Measurements from ENCODE around the gene MT1M. TPM values are rescaled to one million over a fixed set of nuclear protein-coding genes. Genes with fewer than 3 reads are reported as not detected.

The MT1M gene
- total RNA-seq, 1 experiment from 2014 or later = 0.39 TPM

Other genes starting within 250 kb of the MT1M start
- 66.3 TPM for gene AMFR, start 207.1 kb upstream of the MT1M start, total RNA-seq (2021; ENCODE audit: unreplicated experiment)
- 218 TPM for gene NUDT21, start 181.3 kb upstream of the MT1M start, total RNA-seq (2021; ENCODE audit: unreplicated experiment)
- gene OGFOD1, start 181.1 kb upstream of the MT1M start, total RNA-seq (2021; ENCODE audit: unreplicated experiment) = 51.6 TPM
- 26.7 TPM for gene BBS2, start 112.6 kb upstream of the MT1M start, total RNA-seq (2021; ENCODE audit: unreplicated experiment)
- not detected for gene MT4, start 67.6 kb upstream of the MT1M start, total RNA-seq (2021; ENCODE audit: unreplicated experiment)
- not detected for gene MT3, start 43.1 kb upstream of the MT1M start, total RNA-seq (2021; ENCODE audit: unreplicated experiment)
- gene MT2A, start 24.1 kb upstream of the MT1M start, total RNA-seq (2021; ENCODE audit: unreplicated experiment) = 710 TPM
- gene MT1E, start 6.9 kb upstream of the MT1M start, total RNA-seq (2021; ENCODE audit: unreplicated experiment) = 383 TPM
- not detected for gene MT1A, start 6.0 kb downstream of the MT1M start, total RNA-seq (2021; ENCODE audit: unreplicated experiment)
- not detected for gene MT1B, start 19.2 kb downstream of the MT1M start, total RNA-seq (2021; ENCODE audit: unreplicated experiment)
- 7.3 TPM for gene MT1F, start 25.3 kb downstream of the MT1M start, total RNA-seq (2021; ENCODE audit: unreplicated experiment)
- 1.2 TPM for gene MT1G, start 35.4 kb downstream of the MT1M start, total RNA-seq (2021; ENCODE audit: unreplicated experiment)
- not detected for gene MT1H, start 37.2 kb downstream of the MT1M start, total RNA-seq (2021; ENCODE audit: unreplicated experiment)
- 50.2 TPM for gene MT1X, start 49.8 kb downstream of the MT1M start, total RNA-seq (2021; ENCODE audit: unreplicated experiment)
- gene NUP93, start 97.5 kb downstream of the MT1M start, total RNA-seq (2021; ENCODE audit: unreplicated experiment) = 144 TPM
- not detected for gene SLC12A3, start 232.5 kb downstream of the MT1M start, total RNA-seq (2021; ENCODE audit: unreplicated experiment)